SIG-M5 (cell line): ENCODE results near the gene SLC35A1.

Experiments used
- DNase-seq: peaks from one replicate; lab custom pipeline; 2025; lab: John Stamatoyannopoulos, UW

The SLC35A1 gene

DNA sequence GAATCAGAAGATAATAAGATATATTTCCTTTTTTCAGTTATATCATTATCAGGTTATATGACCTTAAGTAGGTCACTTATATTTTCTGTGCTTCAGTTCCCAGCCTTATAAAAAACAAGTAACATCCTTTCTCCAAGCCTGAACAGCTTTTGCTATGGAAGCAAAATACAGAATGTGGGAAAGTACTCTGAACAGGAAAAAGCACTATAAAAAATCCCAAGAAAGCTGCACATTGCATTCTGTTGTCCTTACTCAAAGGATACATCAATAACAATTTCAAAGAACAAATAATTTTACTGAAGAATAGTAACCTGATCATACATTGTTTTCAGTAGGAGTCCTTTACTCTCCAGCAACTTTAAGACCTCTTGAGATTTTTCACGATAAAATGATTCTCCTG lies 56.4 kb downstream of the SLC35A1 start:
- no peak for DNase-seq

DNA sequence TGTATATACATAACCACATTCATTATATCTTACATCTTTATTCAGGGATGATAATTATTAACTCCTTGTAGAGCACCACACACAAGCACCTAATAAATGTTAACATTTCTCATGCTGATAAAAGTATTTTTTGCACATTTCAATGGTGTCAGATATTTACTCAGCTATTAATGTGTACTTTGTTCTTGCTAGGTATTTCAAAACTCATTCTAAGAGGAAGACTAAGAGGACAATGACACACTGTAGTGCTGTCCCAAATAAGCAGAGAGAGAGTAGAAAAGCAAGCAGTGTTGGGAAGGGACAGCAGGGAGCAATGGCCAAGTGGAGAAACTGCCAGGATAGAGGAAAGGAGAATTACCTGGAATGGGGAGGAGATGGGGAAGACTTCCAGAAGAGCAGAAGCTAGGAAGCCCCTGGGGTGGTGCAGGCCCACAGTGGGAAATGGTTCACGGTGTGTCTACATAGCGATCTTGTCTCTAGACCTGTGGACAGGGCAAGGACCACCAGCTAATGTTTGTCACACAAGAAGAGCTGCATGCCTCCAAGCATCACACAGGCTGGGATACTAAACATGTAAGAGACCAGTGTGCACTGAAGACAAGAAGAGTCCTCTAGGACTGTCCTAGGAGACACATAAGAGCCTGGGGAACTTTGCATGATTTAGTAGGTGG lies 61.7 kb downstream of the SLC35A1 start:
- DNase-seq = no peak

DNA sequence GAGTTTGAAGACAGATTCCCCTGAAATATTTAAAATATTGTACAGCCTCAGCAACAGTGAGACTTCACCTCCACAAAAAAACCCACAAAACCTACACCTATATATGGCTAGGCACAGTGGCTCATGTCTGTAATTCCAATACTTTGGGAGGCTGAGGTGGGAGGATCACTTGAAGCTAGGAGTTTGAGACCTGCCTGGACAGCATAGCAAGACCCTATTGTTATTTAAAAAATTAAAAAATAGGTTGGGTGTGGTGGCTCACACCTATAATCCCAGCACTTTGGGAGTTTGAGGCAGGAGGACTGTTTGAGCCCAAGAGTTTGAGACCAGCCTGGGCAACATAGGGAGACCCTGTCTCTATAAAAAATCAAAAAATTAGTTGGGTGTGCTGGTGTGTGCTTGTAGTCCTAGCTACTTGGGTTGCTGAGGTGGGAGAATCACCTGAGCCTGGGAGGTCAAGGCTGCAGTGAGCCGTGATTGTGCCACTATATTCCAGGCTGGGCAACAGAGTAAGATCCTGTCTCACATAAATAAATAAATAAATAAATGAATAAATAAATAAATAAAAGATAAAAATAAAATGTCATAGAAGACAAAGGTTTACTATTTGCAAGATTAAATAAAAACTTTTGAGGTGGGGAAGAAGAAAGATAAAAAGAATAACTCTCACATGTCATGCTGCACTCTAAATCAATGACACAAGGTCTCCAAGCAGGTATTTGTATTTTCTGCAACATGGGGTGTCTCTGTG lies 65.9 kb downstream of the SLC35A1 start:
- DNase-seq = no peak

DNA sequence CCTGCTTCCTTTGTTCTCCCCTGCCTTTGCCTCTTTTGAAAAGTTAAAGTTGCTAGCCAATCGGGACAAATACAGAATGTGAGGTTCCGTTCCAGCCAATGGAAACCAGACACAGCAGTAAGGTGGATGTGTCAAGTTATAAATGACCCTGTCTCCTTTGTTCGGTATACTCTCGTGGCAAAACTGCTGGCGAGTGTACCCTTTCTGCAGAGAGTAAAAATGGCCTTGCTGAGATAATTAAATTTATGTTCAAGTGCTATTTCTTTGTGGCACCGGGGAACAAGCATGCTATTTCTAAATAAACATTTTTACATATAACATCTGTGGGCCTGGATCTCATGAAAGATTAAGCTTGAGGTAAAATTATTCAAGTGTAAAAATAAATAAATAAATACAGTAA lies 66.8 kb downstream of the SLC35A1 start:
- DNase-seq = no peak

DNA sequence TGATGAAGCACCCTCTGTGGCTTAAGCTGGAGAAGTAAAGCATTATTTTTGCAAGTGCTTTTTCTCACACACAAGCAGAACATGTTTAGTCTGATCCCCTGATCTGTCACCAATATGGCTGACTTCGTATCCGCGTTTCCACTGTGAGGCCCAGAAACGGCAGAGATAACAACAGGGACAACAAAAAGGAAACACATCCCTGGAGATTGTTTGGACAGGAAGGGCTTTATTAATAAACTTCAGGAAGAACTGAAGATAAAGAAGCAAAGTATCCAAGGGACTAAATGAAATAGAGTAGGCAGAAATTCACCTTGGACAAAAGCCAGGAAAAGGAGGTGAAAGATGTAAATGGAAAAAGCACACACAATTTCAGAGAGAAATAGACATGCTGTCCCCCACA lies 67.8 kb downstream of the SLC35A1 start:
- no peak for DNase-seq

DNA sequence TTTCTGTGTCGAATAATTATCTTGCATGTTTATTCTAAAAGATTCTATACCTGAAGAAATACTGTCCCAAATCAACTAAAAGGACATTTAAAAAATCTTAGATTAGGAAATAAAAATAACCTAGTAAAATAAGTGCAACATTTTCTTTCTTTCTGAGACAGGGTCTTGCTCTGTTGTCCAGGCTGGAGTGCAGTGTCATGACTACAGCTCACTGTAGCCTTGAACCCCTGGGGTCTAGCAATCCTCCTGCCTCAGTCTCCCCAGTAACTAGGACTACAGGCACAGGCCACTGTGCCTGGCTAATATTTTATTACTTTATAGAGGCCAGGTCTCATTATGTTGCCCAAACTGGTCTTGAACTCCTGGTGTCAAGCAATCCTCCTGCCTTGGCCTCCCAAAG lies 68.3 kb downstream of the SLC35A1 start:
- DNase-seq = no peak

DNA sequence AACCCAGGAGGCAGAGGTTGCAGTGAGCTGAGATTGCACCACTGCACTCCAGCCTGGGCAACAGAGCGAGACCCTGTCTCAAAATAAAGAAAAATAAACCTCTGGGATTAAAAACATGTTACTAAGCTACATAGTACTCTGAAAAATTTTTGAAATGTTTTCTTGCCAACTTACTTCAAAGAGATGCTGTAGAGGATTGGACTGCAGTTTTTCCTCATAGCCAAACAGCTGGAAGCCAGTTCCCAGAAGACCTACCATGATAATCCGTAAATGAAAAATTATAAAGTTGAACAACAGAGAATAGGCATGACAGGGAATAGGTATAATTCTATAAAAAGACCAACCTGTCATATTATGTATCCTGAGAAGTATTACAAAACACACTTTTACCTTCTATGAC lies 69.0 kb downstream of the SLC35A1 start:
- no peak for DNase-seq

DNA sequence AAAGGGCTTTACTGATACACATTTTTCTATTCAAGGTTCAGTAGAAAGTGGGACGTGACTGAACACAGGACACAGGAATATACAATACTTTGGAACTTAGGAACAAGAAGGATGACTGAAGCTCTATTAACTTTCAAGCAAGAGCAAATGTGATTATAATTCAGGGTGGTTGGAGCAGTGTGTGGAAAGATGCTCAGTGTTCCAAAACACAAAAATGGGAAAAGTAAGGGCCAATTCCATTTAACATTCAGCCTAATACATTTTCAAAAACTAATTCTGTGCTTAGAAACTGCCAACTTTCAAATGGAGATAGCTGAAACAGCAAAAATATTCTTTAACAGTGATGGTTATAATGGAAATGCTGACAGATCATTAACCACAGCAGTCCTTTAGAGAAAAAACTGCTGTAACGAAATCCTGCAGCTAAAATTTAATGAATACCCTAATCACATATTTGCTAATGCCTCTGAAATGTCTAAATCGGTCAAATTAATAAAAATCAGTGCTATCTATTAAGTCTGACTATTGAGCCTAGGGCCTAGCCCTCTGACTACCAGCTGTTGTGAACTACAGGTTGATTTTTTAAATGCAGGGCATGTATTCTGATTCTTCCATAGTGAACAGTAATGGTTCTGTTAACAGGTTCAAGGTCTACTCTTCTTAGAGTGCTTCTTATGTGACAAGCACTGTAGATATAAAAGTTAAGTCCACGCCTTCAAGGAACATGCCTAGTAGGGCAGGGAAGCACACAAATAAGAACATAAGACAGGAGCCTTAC lies 71.1 kb downstream of the SLC35A1 start:
- no peak for DNase-seq

DNA sequence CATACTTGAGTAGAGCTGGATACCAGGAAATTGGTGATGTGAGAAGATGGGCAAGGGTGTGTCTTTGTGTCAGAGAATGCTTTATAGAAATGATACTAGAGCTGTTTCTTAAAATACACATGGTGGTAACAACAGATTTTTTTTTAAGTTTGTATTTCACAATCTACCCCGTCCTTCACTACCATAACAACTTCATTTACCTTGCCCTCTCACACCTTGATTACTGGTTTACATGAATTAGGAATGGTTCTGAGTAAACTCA lies 71.6 kb downstream of the SLC35A1 start:
- DNase-seq = no peak

DNA sequence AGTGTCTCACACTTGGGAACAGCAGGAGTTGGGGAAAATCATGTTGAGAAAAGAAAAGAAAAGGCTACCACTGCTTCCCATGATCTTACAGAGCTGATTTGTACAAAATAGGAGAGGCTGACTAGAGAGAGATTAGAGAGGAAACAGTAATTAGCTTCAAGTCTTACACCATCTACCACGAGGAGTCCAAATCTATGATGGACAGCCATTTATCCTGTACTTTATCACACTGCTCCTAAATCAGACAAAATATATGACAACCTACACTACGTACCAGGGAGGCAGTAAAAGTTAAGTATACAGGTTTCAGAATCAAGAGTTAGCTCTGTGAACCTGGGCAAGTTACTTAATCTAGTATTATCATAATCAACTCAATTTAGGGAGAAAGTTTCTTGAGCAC lies 79.0 kb downstream of the SLC35A1 start:
- no peak for DNase-seq

DNA sequence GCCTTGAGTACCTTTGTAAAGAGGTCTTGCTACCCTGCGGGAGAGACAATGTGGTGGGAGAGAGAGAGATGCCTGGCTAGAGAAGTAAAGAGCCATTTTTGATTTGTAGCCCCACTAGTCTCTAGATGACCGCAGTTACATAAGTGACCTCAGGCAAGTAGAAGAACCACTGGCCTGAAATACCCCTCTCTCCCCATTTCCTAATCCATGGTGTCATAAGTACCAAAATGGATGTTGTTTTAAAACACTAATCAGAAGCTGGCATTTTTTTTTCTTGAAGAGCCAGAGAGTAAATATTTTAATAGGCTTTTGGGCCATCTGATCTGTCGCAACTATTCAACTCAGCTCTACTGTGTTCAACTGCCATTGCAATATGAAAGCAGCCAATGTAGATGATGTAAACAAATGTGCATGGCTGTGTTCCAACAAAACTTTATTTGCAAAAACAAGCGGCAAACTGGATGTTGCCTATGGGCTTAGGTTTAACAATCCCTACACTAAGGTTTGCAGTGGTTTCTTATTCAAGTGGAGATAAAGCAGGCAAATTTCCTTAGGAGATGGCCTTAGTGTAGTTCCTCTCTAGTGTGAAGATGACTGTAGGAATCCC lies 80.5 kb downstream of the SLC35A1 start:
- DNase-seq = no peak

DNA sequence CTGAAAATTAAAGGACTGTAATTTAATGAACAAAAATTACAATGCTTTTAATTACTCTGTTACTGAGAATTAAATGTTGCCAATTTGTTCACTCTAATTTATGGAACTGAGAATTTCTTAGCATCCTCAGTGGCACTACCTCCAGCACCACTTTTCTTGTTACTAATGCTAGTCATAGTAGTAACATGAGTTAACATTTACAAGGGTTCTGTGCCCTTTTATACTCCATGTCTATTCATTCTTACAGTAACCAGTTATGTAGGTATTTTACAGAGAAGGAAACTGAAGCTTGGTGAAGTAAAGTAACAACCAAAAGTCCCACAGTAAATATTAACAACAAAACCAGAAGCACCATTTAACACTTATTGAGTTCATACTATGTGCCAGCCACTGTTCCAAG lies 82.7 kb downstream of the SLC35A1 start:
- no peak for DNase-seq

DNA sequence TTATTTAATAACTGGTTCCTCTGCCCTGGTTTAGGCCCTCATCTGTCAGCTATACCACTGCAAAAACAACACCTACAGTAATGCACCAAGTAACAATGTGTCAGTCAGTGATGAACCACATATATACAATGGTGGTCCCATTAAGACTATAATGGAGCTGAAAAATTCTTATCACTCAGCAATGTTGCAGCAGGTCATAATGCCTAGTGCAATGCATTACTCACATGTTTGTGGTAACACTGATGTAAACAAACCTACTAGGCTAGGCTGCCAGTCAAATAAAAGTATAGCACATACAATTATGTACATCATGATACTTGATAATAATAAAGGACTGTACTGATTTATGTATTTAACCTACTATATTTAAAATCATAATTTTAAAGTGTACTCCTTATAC lies 85.7 kb downstream of the SLC35A1 start:
- DNase-seq = no peak

DNA sequence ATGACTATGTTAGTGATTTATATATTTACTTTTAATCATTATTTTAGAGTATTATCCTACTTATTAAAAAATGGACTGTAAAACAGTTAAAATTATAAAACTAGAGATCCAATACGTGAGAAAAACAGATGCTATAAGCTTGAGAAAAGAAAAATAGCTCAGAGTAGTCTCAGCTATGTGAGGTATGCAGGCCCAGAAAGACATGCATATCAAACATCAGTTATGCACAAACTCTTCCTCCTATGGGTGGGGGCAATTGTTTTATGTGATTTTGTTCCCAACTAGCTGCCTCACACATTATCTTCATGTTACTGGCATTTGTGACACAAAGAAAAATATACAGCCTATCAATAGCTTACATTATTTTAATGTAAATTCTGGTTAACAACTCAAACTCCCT lies 88.2 kb downstream of the SLC35A1 start:
- DNase-seq = no peak
